GM12874 (cell line): ENCODE results near the gene ZNF324.

Experiments
- CTCF ChIP-seq: IDR thresholded peaks from 2 replicates; pipeline ENCODE4 v1.5.1; 2011; ENCODE audit warnings: low read depth, mild to moderate bottlenecking, control low read depth, low read length, moderate library complexity; ENCODE audit not compliant: insufficient read depth

Gene ZNF324

GRCh38 chr19:58519355-58520256, 52.7 kb downstream of the ZNF324 start, which contains the start of gene ZBTB45:
TSS of gene ZBTB45 (minus strand) at chr19:58519810. CDS start at chr19:58517673, 2,137 bp downstream.
- peak; percentile 95 for TF ChIP-seq CTCF

GRCh38 chr19:58520257-58520599, 53.3 kb downstream of the ZNF324 start:
- TF ChIP-seq CTCF: no peak

- TF ChIP-seq CTCF: no peak
These were observed 54.8 kb downstream of the ZNF324 start for GRCh38 chr19:58521651-58522050.

- TF ChIP-seq CTCF: no peak
These were observed 55.8 kb downstream of the ZNF324 start for GRCh38 chr19:58522709-58523108.
